Loucy (cell line): ENCODE measurements around the gene ZNF555.

ENCODE experiments used
- CTCF ChIP-seq: fragments of 200-600 bp; sonication (generic); conservative IDR thresholded peaks from 2 replicates; pipeline ENCODE4 v1.5.1; 2014; ENCODE audit warnings: mild to moderate bottlenecking, antibody characterized with exemption, low read length
- EZH2phosphoT487 ChIP-seq: fragments of 200-600 bp; IDR thresholded peaks from 2 replicates; pipeline ENCODE4 v1.6.1; 2018; ENCODE audit warnings: antibody characterized with exemption, mild to moderate bottlenecking, moderate library complexity, borderline replicate concordance

GRCh38 chr19:2793126-2793525 is 48.1 kb upstream of the ZNF555 start:
- TF ChIP-seq CTCF (no peak), EZH2phosphoT487 (no peak)
